ENCODE data around the gene TMEM81. TPM values are rescaled to one million over a fixed set of nuclear protein-coding genes. Genes with fewer than 3 reads are reported as not detected.

Gene TMEM81
- total RNA-seq, 1 experiment from 2014 or later = 4.4 TPM

- no peak overlapping the region for H3K27ac Mint-ChIP-seq (ENCODE audit: unreplicated experiment)
- no peak overlapping the region for H3K4me3 Mint-ChIP-seq (ENCODE audit: low read depth, unreplicated experiment)
- H3K9me3 Mint-ChIP-seq (ENCODE audit: low read depth, unreplicated experiment) = no peaks in the 10 kb centered on the region
- H3K27me3 Mint-ChIP-seq (ENCODE audit: unreplicated experiment) = peaks cover 100% of the 10 kb centered on the region
- TF ChIP-seq CTCF (IDR thresholded peaks at IDR 0.05; ENCODE audit: unreplicated experiment) = no peak
- no peaks in the 10 kb centered on the region for H3K36me3 Mint-ChIP-seq (ENCODE audit: insufficient read depth, unreplicated experiment)
- H3K4me1 Mint-ChIP-seq (ENCODE audit: low read depth, unreplicated experiment) = no peaks in the 10 kb centered on the region
- no peak for DNase-seq
- CTCF ChIA-PET = interaction anchor here (0.6 kb wide), 1 partner anchor 20 kb away, joined by 3 read pairs; no protein-coding TSS in a partner anchor
- intact Hi-C loops (cut with micrococcal nuclease; ENCODE audit: unreplicated experiment) = no loop called here
- no TSS peak for BruUV-seq (replicated peaks)
Observed at GRCh38 chr1:205049479-205049878, 34.8 kb downstream of the TMEM81 start.

GRCh38 chr1:205048382-205048781 lies 35.9 kb downstream of the TMEM81 start:
- intact Hi-C loops (cut with micrococcal nuclease; ENCODE audit: unreplicated experiment) = no loop called here
- TF ChIP-seq CTCF (IDR thresholded peaks at IDR 0.05; ENCODE audit: unreplicated experiment) = no peak
- CTCF ChIA-PET = interaction anchor here (0.7 to 1.2 kb wide), 2 partner anchors 14 to 106 kb away, joined by 3 to 4 read pairs; no protein-coding TSS in a partner anchor
- Mint-ChIP-seq H3K4me1 (ENCODE audit: low read depth, unreplicated experiment) (no peaks in the 10 kb centered on the region), H3K4me3 (ENCODE audit: low read depth, unreplicated experiment) (no peak overlapping the region), H3K9me3 (ENCODE audit: low read depth, unreplicated experiment) (no peaks in the 10 kb centered on the region), H3K27ac (ENCODE audit: unreplicated experiment) (no peak overlapping the region), H3K36me3 (ENCODE audit: insufficient read depth, unreplicated experiment) (no peaks in the 10 kb centered on the region), H3K27me3 (ENCODE audit: unreplicated experiment) (peaks cover 100% of the 10 kb centered on the region)
- BruUV-seq (replicated peaks) = no TSS peak
- DNase-seq = no peak

- peaks cover 99% of the 10 kb centered on the region for H3K27me3 Mint-ChIP-seq (ENCODE audit: unreplicated experiment)
- H3K4me3 Mint-ChIP-seq (ENCODE audit: low read depth, unreplicated experiment) = no peak overlapping the region
- H3K36me3 Mint-ChIP-seq (ENCODE audit: insufficient read depth, unreplicated experiment) = no peaks in the 10 kb centered on the region
- no TSS peak for BruUV-seq (replicated peaks)
- no peaks in the 10 kb centered on the region for H3K9me3 Mint-ChIP-seq (ENCODE audit: low read depth, unreplicated experiment)
- H3K27ac Mint-ChIP-seq (ENCODE audit: unreplicated experiment) = no peak overlapping the region
- no peaks in the 10 kb centered on the region for H3K4me1 Mint-ChIP-seq (ENCODE audit: low read depth, unreplicated experiment)
- intact Hi-C loops (cut with micrococcal nuclease; ENCODE audit: unreplicated experiment) = no loop called here
- CTCF ChIA-PET = interaction anchor here (1.2 kb wide), 1 partner anchor 14 kb away, joined by 4 read pairs; no protein-coding TSS in a partner anchor
- DNase-seq = no peak
- no peak for TF ChIP-seq CTCF (IDR thresholded peaks at IDR 0.05; ENCODE audit: unreplicated experiment)
Observed at GRCh38 chr1:205047764-205048231, 36.5 kb downstream of the TMEM81 start.

GRCh38 chr1:205046870-205047269 lies 37.4 kb downstream of the TMEM81 start:
- no peak overlapping the region for H3K27ac Mint-ChIP-seq (ENCODE audit: unreplicated experiment)
- H3K27me3 Mint-ChIP-seq (ENCODE audit: unreplicated experiment) = peaks cover 99% of the 10 kb centered on the region
- H3K9me3 Mint-ChIP-seq (ENCODE audit: low read depth, unreplicated experiment) = no peaks in the 10 kb centered on the region
- no peak for TF ChIP-seq CTCF (IDR thresholded peaks at IDR 0.05; ENCODE audit: unreplicated experiment)
- DNase-seq = no peak
- no peaks in the 10 kb centered on the region for H3K4me1 Mint-ChIP-seq (ENCODE audit: low read depth, unreplicated experiment)
- H3K4me3 Mint-ChIP-seq (ENCODE audit: low read depth, unreplicated experiment) = no peak overlapping the region
- no TSS peak for BruUV-seq (replicated peaks)
- H3K36me3 Mint-ChIP-seq (ENCODE audit: insufficient read depth, unreplicated experiment) = no peaks in the 10 kb centered on the region
- CTCF ChIA-PET = interaction anchor here (1.3 kb wide), 1 partner anchor 15 kb away, joined by 6 read pairs; no protein-coding TSS in a partner anchor
- intact Hi-C loops (cut with micrococcal nuclease; ENCODE audit: unreplicated experiment) = no loop called here

Measured in Calu3 (cell line).